ENCODE results near the gene KCP.

DNA sequence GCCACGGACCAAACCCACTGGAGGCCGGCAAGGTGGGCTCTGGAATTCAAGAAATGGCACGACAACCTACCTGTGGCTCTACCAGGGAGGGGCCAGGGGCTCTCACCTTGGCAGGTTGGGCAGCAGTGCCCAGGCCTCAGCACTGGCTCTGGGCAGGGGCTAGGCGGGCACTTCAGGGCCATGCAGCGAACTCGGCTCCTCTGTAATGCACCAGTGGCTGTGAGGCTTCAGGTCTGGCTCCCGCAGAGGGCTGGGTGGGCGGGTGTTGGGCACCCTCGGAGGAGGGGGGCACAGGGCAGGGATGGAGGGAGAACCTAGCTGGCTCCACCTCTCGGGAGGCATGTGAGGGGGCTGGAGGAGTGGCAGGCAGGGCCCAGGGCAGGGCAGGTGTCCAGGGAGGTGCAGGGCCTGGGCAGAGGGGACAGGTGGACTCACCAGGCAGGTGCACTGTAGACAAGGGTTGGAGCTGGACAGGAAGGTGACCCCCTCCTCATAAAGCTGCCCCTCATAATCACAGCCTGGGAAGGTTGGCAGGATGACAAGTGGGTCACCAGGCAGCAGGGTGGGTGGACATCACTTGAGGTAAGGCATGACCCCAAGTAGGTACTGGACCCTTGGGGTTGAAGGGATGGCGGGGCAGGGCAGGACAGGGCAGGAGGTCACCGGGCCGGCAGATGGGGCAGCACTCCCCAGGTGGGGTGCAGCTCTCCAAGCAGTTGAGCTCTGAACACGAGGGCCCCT is 6.7 kb downstream of the KCP start:
- TF ChIP-seq, protein P1, sequence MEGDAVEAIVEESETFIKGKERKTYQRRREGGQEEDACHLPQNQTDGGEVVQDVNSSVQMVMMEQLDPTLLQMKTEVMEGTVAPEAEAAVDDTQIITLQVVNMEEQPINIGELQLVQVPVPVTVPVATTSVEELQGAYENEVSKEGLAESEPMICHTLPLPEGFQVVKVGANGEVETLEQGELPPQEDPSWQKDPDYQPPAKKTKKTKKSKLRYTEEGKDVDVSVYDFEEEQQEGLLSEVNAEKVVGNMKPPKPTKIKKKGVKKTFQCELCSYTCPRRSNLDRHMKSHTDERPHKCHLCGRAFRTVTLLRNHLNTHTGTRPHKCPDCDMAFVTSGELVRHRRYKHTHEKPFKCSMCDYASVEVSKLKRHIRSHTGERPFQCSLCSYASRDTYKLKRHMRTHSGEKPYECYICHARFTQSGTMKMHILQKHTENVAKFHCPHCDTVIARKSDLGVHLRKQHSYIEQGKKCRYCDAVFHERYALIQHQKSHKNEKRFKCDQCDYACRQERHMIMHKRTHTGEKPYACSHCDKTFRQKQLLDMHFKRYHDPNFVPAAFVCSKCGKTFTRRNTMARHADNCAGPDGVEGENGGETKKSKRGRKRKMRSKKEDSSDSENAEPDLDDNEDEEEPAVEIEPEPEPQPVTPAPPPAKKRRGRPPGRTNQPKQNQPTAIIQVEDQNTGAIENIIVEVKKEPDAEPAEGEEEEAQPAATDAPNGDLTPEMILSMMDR (conservative IDR thresholded peaks at IDR 0.05; ENCODE audit: low read length): no peak
- no peak for TF ChIP-seq EZH2phosphoT487 (IDR thresholded peaks at IDR 0.05; ENCODE audit: borderline replicate concordance)
